GM18517 (cell line): ENCODE data around the gene NPAS3.

Experiments used
- ATAC-seq: cut with Tn5 transposase; IDR thresholded peaks from one replicate; pipeline ENCODE4 v1.9.1; 2021; ENCODE audit warnings: mild to moderate bottlenecking, moderate library complexity; ENCODE audit not compliant: unreplicated experiment

NPAS3 gene

DNA sequence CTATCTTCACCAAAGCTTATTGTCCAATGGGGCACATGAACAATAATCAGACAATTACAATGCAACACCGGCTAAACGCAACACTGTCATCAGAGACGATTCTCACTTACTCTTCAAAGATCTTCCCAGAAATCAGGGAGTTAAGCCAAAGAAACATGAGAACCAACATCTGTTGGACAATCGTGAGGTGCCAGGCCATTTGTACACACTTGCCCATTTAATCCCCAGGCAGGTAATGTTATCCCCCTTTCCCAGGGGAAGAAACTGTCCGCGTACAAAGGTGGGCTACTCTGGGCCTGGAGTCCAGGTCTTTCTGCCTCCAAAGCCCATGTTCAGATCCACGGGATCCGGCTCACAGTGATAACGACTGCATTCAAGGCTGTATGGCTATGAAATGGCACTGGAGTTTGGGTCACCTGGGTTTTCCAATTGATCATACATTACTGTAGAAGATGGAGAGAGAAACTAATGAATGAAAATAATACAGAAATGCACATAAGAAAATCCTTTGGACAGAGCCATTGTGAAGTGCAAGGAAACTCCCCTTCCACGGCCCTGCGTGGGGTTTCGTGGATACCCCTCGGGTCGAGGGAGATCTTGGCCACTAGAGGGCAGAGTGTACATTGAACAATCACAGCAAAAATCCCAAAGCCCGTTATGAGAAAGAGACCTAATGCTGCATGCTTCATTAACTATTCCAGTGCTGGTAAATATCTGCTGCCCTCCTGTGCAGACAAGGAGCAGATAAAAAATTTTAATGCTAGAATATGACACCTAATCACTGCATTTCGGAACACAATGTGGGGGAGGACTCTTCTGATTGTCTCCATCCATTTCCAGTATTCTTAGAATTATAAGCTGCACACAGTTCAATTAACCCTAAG, 900.8 kb downstream of the NPAS3 start:
- ATAC-seq = no peak

DNA sequence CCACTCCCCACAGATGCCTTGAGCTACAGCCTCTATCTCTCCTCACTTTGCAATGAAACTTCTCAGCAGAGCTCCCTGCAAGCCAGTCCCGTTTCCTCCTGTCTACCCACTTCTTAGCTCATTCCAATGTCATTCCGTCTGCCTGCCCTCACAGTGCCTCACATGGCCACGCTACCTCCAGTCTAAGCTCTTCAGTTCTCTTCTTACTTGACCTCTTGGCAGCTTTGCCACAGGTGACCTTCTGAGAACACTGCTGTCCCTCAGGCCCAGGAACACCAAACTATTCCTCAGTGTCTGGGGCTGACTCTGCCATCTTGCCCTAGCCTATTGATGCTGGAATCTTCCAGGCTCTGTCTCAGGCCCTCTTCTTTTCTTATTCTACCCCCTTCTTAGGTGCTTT, 902.1 kb downstream of the NPAS3 start:
- ATAC-seq = no peak

DNA sequence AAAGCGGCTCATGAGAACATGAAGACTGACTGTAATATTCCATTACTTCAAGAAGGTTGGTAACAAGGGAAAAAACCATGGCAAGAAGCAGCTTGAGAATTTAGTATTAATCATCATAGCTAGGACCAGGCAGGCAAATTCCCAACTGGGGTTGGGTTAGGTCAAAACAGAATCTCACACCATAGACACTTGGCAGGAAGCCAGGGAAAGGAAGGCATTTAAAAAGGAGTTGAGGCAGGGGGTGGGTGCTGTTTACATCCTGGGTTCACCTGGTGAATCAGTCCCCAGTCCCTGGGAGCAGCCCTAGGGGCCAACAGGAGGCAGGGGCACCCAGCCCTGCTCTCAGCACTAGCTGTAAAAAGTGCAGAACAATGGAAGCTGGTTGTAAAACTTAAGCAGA, 903.6 kb downstream of the NPAS3 start:
- ATAC-seq = no peak

DNA sequence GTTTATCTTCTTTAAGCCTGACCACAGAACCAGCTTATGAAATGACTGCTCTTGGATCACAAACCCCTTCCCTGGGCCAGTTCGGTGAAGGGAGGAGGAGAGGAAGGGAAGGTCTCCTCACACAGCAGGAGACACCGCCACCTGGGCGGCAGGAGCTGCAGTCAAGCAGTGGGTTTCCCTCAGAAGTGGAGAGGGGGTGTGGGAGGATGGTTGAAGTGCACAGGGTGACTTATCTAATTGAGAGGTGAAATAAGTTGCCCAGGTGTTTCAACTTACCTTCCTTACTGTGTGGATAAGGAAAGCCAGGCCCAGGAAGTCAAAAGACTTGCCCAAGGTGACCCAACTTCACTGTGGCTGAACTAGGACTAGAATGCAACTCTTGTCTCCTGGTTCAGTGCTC, 905.4 kb downstream of the NPAS3 start:
- ATAC-seq = no peak

DNA sequence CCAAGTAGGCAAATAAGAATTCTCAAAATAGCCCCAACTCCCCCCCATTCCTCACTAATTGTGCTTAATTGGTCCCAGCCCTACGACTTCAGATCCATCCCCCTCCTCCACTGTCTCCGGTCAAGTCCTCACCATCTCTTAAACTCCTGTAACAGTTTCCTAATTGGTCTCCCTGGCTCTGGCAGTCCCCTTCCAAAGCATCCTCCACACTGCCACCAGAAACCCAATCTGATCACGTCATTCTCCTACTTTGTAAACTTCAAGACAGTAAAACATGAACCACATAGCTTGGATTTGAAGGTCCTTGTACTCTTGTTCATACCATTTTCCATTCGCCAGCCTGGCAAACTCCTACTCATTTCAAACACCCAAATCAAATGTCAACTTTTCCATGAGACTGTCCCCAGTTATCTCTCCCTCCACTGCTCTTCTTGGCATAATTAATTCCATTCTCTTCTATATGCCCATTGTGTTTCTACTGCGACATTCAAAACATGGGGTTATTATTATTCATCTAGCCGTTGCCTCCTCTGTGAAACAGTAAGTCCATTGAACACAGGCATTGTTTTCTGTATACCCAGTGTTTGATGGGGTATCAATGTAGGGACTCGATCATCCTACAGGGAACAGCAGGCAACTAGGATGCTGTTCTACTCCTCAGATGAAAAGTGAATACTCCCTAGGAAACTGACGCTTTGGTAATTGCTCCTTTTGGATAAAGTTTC, 907.6 kb downstream of the NPAS3 start:
- ATAC-seq = no peak

DNA sequence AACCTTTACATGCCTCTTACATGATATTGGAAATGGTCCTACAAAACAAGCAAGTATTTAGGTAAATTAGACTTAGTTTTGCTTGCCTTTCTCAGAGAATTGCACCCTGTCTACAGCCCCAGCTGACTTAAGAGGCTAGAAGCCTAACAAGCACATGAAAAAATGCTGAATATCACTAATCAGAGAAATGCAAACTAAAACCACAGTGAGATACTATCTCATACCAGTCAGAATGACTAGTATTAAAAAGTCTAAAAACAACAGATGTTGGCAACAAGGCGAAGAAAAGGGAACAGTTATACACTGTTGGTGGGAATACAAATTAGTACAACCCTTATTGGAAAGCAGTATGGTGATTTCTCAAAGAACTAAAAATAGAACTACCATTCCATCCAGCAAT, 908.4 kb downstream of the NPAS3 start:
- ATAC-seq = no peak

DNA sequence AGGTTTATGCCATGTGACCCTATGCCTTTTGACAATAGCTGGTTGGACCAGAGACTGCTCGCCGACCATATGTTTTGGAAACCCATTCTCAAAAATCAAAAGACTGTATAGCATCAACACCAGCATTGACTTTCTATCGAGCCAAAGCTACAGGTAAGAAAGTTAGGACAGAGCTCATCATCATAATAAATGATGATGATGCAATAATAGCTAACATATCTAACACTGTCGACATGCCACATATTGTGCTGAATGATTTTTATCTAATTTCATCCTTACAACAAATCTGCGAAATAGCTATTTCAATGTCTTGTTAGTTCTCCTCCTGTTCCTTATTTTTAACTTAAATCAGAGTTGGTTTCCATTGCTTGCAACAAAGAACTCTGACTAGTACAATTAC, 909.3 kb downstream of the NPAS3 start:
- ATAC-seq = no peak

DNA sequence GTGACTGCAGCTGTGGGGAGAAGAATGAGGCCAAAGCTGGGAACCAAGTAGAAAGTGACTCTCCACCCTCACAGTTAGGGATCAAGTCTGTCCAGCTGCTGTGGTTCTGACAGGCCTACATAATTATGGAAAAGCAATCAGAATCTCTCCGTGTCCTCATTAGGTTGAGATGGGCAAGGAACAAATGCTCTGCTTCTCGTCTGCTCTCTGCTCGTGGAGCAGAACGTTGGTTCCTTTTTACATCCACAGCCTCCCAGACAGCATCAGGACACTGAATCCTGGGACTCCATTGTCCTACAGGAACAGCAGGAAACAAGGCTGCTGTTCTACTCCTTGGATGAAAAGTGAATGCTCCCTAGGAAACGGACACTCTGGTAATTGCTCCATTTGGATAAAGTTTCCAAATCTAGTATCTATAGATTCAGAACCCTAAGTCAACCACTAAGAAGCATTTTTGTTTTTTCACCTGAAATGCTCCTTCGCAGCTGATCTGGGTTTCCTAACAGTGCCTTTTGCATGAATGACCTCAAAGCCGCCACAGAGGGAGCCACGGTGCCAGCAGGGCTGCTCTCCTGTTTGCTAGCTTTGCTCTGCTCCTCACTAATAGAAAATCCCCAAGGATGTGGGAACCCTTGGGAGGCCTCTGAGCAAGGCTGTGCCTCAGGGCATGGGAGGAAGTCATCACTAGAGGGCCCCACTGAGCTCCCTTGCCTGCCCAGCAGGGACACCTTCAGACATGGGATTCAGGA, 910.2 kb downstream of the NPAS3 start:
- ATAC-seq = no peak

DNA sequence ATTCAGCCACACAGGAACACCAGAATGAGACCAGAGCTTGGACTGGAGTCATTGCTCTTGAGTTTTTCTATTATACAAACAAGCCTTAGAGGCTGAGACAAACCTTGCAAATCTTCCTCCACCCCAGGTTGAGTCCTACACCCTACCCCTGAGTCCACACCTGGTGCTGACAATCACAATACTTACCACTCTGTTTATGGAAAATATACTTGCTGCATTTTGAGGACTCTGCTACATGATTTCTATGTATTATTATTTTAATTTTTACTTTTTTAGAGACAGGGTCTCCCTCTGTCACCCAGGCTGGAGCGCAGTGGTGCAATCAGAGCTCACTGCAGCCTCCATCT, 910.7 kb downstream of the NPAS3 start:
- no peak for ATAC-seq

DNA sequence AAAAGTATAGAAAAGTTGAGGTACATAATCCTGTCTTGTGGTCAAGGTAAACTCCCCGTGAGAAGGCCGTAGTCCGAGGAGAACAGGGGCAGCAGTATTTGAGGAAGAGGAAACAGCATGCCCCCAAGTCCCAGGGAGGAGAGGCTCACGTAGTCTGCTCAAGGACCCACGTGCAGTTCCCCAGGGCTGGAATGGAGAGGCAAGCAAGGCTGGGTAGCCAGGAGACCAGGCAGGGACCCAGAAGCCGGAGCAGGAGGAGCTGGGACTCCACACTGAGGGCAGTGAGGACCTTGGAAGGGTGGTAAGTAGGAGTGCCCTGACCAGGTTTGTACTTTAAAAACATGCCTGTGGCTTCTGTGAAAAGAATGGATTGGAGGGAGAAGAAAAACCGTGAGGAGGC, 912.1 kb downstream of the NPAS3 start:
- no peak for ATAC-seq

DNA sequence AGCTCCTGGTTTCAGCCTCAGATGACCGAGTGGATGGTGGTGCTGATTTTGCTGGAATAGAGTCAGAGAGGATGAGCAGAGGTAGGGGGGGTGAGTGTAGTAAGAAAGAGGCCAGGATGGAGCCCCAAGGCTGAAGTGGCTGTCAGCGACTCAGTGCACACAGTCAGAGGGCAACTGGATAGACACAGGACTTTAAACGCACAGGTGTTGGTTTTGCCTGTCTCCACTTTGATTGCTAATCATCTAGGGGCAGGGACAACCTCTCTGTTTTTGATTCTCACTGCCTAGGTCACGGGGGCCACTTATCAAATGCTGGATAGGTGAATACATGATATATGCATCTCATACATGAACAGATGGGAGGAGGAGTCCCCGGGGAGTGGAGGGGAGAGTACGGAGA, 912.7 kb downstream of the NPAS3 start:
- no peak for ATAC-seq

DNA sequence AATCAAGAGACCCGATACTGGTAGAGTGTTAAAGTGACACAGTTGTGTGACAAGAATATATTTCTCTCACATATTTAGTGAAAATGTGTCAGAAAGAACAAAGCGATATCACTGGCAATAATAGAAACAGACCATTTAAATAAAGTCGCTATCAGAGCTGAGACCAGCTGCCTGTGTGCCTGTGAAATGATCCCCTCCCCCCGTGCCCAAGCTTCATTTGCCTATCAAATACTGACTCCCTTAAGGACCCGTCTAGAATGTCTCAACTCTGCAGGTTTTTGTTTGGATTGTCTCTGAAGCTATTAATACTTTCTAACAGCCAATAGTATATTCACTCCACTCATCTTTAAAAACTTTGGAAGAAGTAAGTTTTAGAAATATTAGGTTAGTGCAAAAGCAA, 913.3 kb downstream of the NPAS3 start:
- no peak for ATAC-seq
